ENCODE measurements around the gene OR10C1. TPM values are rescaled to one million over a fixed set of nuclear protein-coding genes. Genes with fewer than 3 reads are reported as not detected.

The OR10C1 gene
- polyA plus RNA-seq, 10 donors, result not detected

DNA sequence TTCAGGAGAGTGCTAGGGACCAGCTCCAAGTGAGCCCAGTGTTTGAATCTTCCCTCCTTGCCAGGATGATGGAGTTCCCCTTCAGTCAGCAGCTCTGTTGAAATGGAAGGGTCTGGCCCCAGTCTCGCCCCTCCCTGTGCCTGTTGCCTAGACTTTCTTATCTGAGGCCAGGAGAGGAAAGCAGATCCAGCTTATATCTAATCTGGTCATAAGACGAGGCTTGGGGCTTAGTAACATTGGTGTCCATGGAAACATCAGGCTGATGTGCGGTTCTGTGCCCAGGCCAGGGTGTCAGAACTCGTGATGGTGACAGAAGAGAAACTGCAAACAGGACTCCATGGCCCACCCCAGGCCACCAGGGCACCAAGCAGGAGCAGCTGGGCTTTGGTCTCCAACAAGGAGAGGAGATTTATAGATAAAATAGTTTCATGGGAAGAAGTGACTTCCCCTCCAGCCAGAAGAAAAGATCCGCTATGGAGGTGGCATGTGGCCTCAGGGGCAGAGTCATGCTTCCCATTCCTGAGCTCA is 38.9 kb downstream of the OR10C1 start:
- no peak for DNase-seq

DNA sequence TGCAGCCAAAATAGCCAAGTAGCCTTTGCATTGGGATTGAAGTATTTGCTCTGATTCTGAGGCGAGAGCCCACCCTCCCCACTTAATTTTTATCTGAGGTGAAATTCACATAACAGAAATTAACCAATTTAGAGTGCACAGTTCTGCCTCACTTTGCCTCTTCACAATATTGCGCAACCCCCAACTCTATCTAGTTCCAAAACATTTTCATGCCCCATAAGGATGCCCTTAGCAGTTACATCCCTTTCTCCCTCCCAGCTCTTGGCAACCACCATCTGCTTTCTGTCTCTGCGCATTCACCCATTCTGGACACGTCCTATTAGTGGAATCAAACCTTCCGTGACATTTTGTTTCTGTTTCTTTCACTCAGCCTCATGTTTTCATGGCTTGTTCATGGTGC is 39.6 kb downstream of the OR10C1 start:
- no peak for DNase-seq

DNA sequence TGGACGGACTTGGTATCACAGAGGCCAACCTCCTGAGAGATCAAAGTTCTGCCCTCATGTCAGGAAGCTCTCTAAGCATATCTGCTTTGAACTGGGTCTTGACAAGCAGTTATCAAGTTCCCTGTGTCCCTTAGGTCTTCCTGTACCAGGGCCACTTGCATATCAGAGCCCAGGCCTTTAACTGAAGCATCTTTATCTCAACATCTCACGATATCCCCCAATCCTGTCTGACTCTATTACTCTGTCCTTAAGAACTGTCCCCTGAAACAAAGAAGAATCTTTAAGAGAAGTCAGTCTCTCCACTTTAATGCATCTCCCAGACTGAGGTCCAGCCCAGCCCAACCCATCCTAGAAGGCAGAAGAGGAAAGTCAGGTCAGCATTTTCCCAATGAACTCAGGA is 40.5 kb downstream of the OR10C1 start:
- DNase-seq, result no peak

DNA sequence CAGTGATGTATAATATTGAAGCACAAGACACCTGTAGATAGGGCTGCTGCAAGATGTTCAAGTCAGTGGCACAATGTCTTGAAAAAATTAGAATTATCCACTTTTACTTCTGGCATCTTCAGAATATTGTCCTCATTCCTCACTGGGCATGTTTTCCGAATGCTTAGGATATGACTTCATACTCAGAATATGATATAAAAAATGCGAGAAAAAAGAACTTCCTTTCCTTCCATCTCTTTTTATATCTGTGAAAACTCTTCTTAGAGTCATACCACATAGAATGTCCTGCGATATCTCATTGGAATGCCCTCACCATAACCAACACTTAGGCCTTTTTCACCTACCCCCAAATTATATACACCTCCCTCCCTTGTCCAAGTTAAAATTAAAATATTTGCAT is 44.1 kb downstream of the OR10C1 start:
- DNase-seq, result no peak

DNA sequence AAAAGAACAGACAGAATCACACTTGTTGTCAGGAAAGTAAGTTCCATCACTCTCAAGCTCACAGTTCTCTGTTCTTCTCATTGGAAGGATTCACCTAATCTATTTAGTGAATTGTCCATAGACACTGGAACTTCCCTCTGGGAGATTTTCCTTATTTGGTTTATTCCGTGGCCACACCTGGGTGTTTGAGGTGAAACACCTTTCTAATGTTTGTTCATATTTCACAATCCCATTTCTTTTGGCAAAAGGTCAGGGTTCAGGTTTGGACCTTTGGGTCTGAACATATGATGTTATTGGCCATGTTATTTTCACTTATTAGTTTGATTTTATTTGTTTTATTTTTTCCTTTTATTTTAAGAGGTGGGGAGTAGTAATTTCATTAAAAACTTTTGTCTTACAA is 44.6 kb downstream of the OR10C1 start:
- DNase-seq, result no peak

DNA sequence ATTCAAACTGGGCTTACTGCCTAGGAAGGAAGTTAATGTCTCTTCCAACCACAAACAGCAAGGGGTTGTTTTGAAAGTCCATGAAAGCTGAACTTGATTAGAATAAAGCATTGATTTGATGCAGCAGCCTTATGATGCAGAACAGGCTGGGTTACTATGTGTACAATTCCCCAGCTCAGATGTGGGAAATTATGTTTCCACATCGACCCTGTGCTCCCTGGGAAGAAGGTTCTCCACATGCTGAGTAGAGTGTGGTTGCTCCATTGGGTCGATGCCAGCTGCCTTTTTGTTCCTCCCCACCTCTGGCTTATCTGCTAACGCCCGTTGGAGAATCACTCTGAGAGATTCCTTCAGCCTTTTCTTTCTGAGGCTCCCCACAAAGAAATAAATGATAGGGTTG is 47.5 kb downstream of the OR10C1 start:
- no peak for DNase-seq

DNA sequence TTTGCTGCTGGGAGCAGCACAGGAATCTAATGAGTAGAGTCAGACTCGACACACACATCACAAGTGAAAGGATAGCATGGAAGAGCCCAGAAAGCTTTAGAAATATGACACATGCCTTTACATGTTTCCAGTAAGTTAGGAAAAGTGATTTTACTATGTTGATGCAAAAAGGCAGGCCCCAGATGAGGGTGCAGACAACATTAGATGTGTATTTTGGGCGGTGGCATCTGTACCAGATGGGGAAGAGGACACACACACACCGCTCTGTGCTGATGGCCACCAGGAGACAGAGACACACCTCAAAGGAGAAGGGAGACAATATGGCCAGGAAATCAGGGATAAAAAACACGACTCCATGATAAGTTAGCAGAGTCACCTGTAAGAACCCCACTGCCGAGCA is 48.0 kb downstream of the OR10C1 start:
- no peak for DNase-seq

DNA sequence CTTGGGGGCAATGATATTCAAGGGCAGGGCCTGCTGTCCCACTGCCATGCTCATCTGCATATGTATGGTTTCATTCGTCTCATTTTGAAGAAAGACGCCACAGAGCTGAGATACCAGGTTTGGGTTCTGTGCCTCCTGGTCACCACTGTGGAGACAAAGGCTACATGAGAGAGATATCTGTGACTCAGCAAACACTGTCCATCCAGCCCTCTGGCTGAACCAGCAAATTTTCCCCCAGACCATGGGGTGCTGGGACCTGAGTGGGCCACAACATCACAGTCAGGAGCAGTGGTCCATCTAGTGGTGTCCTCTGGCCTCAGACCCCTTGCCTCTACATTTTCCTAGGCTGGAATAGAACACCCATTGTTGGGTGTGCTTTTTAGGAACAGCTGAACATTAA is 48.6 kb downstream of the OR10C1 start, which contains the start of gene MAS1L:
Gene MAS1L, minus strand, starts transcription at position 297 of the 400 bp plus-strand sequence. Its CDS starts 54 bp downstream, at position 243.
- no peak for DNase-seq

DNA sequence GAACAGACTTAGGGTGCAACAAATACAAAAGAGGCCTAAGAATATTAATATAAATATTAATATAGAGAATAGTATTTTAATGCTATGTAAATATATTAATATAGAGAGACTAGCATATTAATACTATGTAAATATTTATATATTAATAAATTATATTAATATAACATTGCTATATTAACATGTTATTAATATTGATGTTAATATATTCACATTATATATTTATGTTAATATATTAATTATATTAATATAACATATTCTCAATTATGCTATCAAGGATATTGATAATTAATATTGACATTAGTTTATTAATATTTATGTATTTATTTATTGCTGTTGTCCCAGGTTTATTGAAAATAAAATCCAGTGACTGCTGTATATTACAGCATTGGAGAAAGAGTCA is 49.8 kb downstream of the OR10C1 start:
- no peak for DNase-seq

DNA sequence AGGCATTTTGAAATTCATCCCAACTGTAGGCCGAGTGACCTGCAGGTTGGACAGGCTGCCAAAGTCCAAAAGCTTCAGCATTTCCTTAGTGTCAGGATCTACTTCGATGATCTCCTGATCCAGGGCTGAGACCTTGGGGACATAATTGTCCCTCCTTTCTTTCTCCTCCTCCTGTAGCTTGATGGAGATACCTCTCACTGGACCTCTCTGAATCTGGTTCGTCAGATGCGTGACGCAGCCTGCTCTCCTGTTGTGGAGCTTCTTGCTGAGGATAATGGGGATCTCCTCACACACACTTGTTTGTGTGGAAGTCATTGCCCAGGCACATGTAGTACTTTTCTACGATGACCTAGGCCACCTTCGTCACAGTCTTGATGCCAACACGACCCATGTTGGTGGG is 50.2 kb downstream of the OR10C1 start:
- no peak for DNase-seq

DNA sequence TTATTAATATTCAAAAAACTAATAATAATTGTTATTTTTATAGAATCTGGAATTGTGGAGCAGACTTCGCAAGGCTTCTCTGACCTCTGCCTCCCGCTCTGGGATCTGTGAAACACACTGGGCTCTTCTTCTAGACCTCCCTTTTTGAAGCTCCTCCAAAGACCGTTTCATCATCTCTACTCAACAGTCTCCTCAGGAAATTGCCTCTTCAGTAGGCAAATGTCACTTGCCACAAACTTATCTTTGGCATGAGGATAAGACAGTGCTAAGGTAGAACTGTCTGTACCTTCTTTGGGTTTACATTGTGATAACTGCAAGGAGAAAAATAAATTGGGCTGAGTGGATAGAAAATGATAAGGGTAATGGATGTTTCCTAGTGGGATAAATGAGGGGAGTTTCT is 50.9 kb downstream of the OR10C1 start:
- no peak for DNase-seq

DNA sequence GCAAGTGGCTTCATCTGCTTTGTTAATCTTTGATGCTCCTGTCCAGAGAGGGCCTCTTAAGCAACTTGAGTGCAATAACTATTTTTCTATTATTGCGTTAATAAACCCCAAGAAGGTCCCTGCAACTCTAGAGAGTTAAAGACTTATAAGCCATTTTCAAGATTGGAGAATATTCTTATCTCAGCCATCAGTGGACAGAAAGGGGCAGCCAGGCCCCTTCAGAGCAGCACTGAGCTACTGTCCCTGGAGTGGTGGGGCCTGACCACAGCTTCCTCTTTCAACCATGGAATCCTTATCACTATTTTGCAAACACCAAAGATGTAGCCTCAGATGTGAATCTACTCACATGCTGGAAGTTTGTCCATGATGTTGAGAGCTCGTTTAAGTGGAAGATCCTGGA is 51.4 kb downstream of the OR10C1 start:
- DNase-seq, result no peak

Other genes with a start within 250 kb of the OR10C1 start
- gene OR14J1, start 137.6 kb upstream of the OR10C1 start, polyA plus RNA-seq (ENCODE audit: insufficient read length in 10 of 10), result under 1 TPM in 4 of 10 donors, not detected in 6; 0.03 to 0.07 (median 0.04) TPM
- not detected for gene OR5V1, start 70.4 kb upstream of the OR10C1 start, polyA plus RNA-seq (ENCODE audit: insufficient read length in 10 of 10)
- not detected for gene OR12D3, start 64.0 kb upstream of the OR10C1 start, polyA plus RNA-seq (ENCODE audit: insufficient read length in 10 of 10)
- not detected for gene OR12D2, start 43.7 kb upstream of the OR10C1 start, polyA plus RNA-seq (ENCODE audit: insufficient read length in 10 of 10)
- gene OR12D1, start 24.4 kb upstream of the OR10C1 start, polyA plus RNA-seq (ENCODE audit: insufficient read length in 10 of 10), result not detected
- gene OR11A1, start 17.8 kb downstream of the OR10C1 start, polyA plus RNA-seq (ENCODE audit: insufficient read length in 10 of 10), result not detected
- not detected for gene OR2H1, start 17.8 kb downstream of the OR10C1 start, polyA plus RNA-seq (ENCODE audit: insufficient read length in 10 of 10)
- not detected for gene MAS1L, start 48.6 kb downstream of the OR10C1 start, polyA plus RNA-seq (ENCODE audit: insufficient read length in 10 of 10)
- gene UBD, start 120.4 kb downstream of the OR10C1 start, polyA plus RNA-seq (ENCODE audit: insufficient read length in 10 of 10), result 1 to 10 TPM in 2 of 10 donors, under 1 TPM in 8; 0.15 to 3.7 (median 0.38) TPM
- gene OR2H2, start 145.8 kb downstream of the OR10C1 start, polyA plus RNA-seq (ENCODE audit: insufficient read length in 10 of 10), result under 1 TPM in 8 of 10 donors, not detected in 2; 0.07 to 0.32 (median 0.21) TPM
- gene GABBR1, start 193.9 kb downstream of the OR10C1 start, polyA plus RNA-seq (ENCODE audit: insufficient read length in 10 of 10), result 10 to 100 TPM; 22.9 to 64.3 (median 33.5) TPM
- not detected for gene MOG, start 217.8 kb downstream of the OR10C1 start, polyA plus RNA-seq (ENCODE audit: insufficient read length in 10 of 10)
- gene ZFP57, start 241.8 kb downstream of the OR10C1 start, polyA plus RNA-seq (ENCODE audit: insufficient read length in 10 of 10), result under 1 TPM in 3 of 10 donors, not detected in 7; 0.09 to 0.57 (median 0.19) TPM

Data from muscle of back (tissue), 11 donors.